Esophagus squamous epithelium (tissue), 5 donors: Measurements from ENCODE around the gene SLC8A2. TPM values are rescaled to one million over a fixed set of nuclear protein-coding genes. Genes with fewer than 3 reads are reported as not detected.

Source experiments
- DNase-seq: peaks from one replicate; lab custom pipeline; 2025; lab: John Stamatoyannopoulos, UW
- H3K27ac ChIP-seq, 4 donors: fragments of 200-600 bp; sonication (generic); one replicate each; pipeline ENCODE4 v1.5.1; 2016 to 2019; ENCODE audit warnings: mild to moderate bottlenecking in 1 of 4
- H3K27me3 ChIP-seq, 4 donors: fragments of 200-600 bp; sonication (generic); 1 replicate in 3 of 4; 2 replicates in 1 of 4; pipeline versions ENCODE4 v1.5.1 to v1.6.0; 2017 to 2021; ENCODE audit warnings: antibody characterized with exemption in 1 of 4
- H3K36me3 ChIP-seq, 3 donors: fragments of 200-600 bp; sonication (generic); one replicate each; pipeline ENCODE4 v1.5.1; 2016 to 2019
- H3K4me1 ChIP-seq, 3 donors: fragments of 200-600 bp; sonication (generic); one replicate each; pipeline ENCODE4 v1.5.1; 2017 to 2019
- H3K4me3 ChIP-seq, 4 donors: fragments of 200-600 bp; sonication (generic); 1 replicate in 3 of 4; 2 replicates in 1 of 4; pipeline ENCODE4 v1.5.1; 2016 to 2019; ENCODE audit warnings: mild to moderate bottlenecking in 2 of 4, moderate library complexity in 1 of 4
- H3K9me3 ChIP-seq, 3 donors: fragments of 200-600 bp; sonication (generic); one replicate each; pipeline ENCODE4 v1.5.1; 2016 to 2019
- POLR2A ChIP-seq, 4 donors: fragments of 450-650 bp; IDR thresholded peaks; one replicate each; pipeline ENCODE4 v1.6.1; 2017; ENCODE audit warnings: antibody characterized with exemption in 4 of 4, mild to moderate bottlenecking in 4 of 4, moderate library complexity in 3 of 4
- WGBS, 2 donors: methylation state at CpG; one replicate each; pipeline ENCODE4 v1.1.5; 2018; 5-methylcytosine and 5-hydroxymethylcytosine counted together
- intact Hi-C: fragments of 100-400 bp; cut with DNase I; formaldehyde crosslinking; loops from one replicate; pipeline ENCODE4 v1.15.0; 2022
- total RNA-seq, 4 donors: library from RNA; depleted of rRNA; stranded (reverse); fragments of >200 nt; gene quantifications; one replicate each; pipeline ENCODE4 v1.1.0, GENCODE V29; 2016
- TF ChIP-seq, protein P1 (sequence below), 6 experiments: fragments of 450-650 bp in 4 of 6; fragments of 200-600 bp in 2 of 6; sonication (generic) in 2 of 6; IDR thresholded peaks; one replicate each; pipeline ENCODE4 v1.5.1; 2016 to 2019; ENCODE audit warnings: antibody characterized with exemption in 6 of 6, mild to moderate bottlenecking in 4 of 6, moderate library complexity in 4 of 6
- donor health status: DM: yes; HTN: yes; CAD: no.

The SLC8A2 gene
- total RNA-seq, 4 donors from 2014 or later, result 0.08 to 5.0 (median 3.6) TPM; not detected in 1

DNA sequence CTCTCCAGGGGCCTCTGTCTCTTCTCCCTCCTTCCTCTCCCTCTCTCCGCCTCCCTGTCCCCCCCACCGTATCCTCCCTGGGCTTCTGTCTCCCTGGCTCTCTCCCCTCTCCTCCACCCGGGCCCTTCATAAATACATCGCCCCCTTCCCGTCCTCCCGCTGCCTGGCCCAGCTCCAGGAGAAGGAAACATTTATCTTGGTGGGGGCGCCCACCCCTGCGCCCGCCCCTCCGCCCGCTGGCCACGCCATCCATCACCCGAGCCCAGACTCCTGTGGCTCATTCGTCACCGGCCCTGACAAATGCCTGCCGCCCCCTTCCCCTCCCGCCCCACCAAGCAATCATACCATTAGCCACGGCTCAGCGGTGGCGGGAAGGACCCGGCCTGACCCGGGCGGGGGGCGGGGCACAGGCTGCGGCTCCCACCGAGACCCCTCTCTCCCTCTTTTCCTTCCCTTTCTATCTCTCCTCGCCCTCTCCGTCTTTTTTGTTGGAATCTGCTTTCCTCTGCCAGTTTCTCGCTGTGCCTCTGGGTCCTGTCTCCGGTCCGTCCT lies 49.8 kb downstream of the SLC8A2 start:
- H3K4me3 ChIP-seq, result no peak overlapping the region
- H3K27me3 ChIP-seq, result peaks cover 0 to 99% (median 26%) of the 10 kb centered on the region in 4 donors
- TF ChIP-seq, protein P1, sequence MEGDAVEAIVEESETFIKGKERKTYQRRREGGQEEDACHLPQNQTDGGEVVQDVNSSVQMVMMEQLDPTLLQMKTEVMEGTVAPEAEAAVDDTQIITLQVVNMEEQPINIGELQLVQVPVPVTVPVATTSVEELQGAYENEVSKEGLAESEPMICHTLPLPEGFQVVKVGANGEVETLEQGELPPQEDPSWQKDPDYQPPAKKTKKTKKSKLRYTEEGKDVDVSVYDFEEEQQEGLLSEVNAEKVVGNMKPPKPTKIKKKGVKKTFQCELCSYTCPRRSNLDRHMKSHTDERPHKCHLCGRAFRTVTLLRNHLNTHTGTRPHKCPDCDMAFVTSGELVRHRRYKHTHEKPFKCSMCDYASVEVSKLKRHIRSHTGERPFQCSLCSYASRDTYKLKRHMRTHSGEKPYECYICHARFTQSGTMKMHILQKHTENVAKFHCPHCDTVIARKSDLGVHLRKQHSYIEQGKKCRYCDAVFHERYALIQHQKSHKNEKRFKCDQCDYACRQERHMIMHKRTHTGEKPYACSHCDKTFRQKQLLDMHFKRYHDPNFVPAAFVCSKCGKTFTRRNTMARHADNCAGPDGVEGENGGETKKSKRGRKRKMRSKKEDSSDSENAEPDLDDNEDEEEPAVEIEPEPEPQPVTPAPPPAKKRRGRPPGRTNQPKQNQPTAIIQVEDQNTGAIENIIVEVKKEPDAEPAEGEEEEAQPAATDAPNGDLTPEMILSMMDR (IDR thresholded peaks at IDR 0.05), result no peak
- no peak for TF ChIP-seq POLR2A (IDR thresholded peaks at IDR 0.05)
- H3K9me3 ChIP-seq, result no peaks in the 10 kb centered on the region
- H3K27ac ChIP-seq, result no peak overlapping the region
- H3K36me3 ChIP-seq, result no peaks in the 10 kb centered on the region
- H3K4me1 ChIP-seq, result peaks cover 7 to 44% (median 12%) of the 10 kb centered on the region in 3 donors
- WGBS, 2 donors, result 3 to 6% methylated on average over 23 to 24 of the region's 31 CpGs
- intact Hi-C loops, result loop anchor here (10.0 kb wide), 1 partner anchor 117 kb away; the partner anchor contains the start of gene C5AR1
- DNase-seq, result no peak

DNA sequence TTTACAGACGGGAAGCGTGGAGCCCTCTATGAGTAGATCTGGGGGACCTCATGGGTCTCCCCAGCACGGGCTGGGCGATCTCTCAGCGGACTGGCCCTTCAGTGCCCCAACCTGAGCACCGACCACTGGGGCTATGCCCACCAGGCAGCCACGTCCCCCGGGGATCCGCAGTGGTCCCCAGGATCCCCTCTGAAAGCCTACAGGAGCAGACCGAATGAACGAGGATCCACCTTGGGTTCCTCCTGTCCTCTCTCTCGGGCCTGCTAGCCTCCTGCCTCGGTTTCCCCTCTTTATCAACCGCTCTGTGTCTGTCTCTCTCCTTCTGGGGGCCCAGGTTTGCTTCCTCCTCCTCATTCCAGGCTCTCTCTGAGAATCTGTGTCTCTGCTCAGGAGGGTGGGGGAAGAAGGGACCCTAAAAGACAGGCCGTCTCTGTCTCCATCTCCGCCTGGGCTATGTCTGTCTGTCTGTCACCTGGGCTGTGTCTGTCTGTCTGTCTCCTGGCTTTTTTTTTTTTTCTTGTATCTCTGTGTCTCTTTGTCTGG lies 50.4 kb downstream of the SLC8A2 start:
- TF ChIP-seq, protein P1 (IDR thresholded peaks at IDR 0.05), result no peak
- TF ChIP-seq POLR2A (IDR thresholded peaks at IDR 0.05), result no peak
- WGBS, 2 donors, result 12 to 13% methylated on average over 9 to 12 of the region's 16 CpGs
- Histone ChIP-seq H3K27me3 (peaks cover 0 to 100% (median 28%) of the 10 kb centered on the region in 4 donors), H3K4me1 (peaks cover 7 to 44% (median 12%) of the 10 kb centered on the region in 3 donors), H3K36me3 (no peaks in the 10 kb centered on the region), H3K27ac (no peak overlapping the region), H3K9me3 (no peaks in the 10 kb centered on the region), H3K4me3 (no peak overlapping the region)
- no peak for DNase-seq
- intact Hi-C loops, result loop anchor here (10.0 kb wide), 1 partner anchor 117 kb away; the partner anchor contains the start of gene C5AR1

DNA sequence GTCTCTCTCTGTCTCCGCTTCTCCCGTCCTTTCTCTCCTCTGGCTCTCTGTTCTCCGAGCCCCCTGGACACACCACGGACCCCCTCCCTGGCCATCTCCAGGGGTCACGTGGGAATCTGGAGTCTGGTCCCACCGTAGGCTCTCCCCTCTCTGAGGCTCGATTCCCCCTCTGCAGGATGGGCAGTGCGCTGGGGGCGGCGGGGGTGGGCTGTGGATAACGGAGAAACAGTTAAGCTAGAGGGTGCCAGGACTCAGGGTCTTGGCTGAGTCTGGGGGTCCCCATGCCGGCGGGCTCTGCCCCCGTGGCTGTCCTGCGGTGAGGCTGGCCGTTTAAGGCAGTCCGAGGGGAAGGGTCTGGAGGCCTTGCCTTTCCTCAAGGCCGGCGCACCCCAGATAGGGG lies 51.9 kb downstream of the SLC8A2 start:
- TF ChIP-seq, protein P1 (IDR thresholded peaks at IDR 0.05), result no peak
- TF ChIP-seq POLR2A (IDR thresholded peaks at IDR 0.05), result no peak
- DNase-seq, result no peak
- 0 to 18% methylated on average over 2 to 9 of the region's 19 CpGs for WGBS, 2 donors
- H3K27ac ChIP-seq, result no peak overlapping the region
- H3K4me1 ChIP-seq, result peaks cover 7 to 44% (median 12%) of the 10 kb centered on the region in 3 donors
- no peak overlapping the region for H3K4me3 ChIP-seq
- no peaks in the 10 kb centered on the region for H3K36me3 ChIP-seq
- intact Hi-C loops, result loop anchor here (10.0 kb wide), 1 partner anchor 115 kb away; the partner anchor contains the start of gene C5AR1
- peaks cover 0 to 100% (median 28%) of the 10 kb centered on the region in 4 donors for H3K27me3 ChIP-seq
- no peaks in the 10 kb centered on the region for H3K9me3 ChIP-seq

DNA sequence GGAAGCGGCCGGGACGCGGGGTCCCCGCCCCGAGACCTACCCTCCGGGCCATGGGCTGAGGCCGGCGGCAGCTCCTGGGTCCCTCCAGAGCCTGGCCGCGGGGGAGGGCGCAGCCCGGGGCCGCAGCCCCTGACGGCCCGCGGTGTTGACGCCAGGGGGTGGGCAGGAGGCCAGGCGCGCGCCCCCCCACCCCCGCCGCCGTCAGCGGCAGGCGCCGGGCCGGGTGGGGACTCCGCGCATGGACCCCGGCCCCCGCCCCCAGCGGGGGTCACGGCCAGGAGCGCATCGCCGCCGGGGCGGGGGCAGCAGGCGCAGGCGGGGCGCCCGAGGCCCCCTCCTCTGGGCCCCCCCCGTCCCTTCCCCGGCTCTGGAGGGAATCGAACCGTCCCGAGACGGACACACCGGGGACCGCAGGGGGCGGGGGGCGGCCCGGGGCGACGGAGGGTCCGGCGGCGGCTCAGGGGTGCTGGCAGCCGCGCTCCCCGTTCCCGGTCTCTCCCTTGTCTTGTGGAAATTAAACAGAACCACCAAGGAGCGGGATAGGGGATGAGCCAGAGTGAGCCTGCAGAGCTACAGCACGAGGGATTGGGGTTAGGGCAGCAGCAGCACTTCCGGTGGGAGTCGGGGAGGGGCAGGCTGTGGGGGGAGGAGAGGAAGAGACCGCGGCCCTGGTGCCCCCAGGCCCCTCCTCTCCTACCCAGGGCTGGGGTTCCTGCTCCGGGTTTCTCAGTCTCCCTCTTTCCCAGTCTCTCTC lies 52.5 kb downstream of the SLC8A2 start, which contains the start of gene MEIS3:
Gene MEIS3 (minus strand): TSS at position 498 of the 754 bp plus-strand sequence. CDS start 446 bp downstream, at position 52.
- no peaks in the 10 kb centered on the region for H3K9me3 ChIP-seq
- peak within 1 kb of the TSS; percentile 10 to 69 (median 47) for H3K4me3 ChIP-seq
- TF ChIP-seq POLR2A (IDR thresholded peaks at IDR 0.05), result no peak
- TF ChIP-seq, protein P1 (IDR thresholded peaks at IDR 0.05), result no peak
- DNase-seq, result no peak
- no peaks in the 10 kb centered on the region for H3K36me3 ChIP-seq
- peaks cover 0 to 100% (median 28%) of the 10 kb centered on the region in 4 donors for H3K27me3 ChIP-seq
- intact Hi-C loops, result no loop called here
- H3K27ac ChIP-seq, result peak within 1 kb of the TSS in 3 of 4 donors; percentile 19 to 68 (median 49)
- 0 to 2% methylated on average over 5 to 14 of the region's 70 CpGs for WGBS, 2 donors
- peaks cover 7 to 44% (median 12%) of the 10 kb centered on the region in 3 donors for H3K4me1 ChIP-seq
